ENCODE data around the gene PLAAT4.

The PLAAT4 gene

DNA sequence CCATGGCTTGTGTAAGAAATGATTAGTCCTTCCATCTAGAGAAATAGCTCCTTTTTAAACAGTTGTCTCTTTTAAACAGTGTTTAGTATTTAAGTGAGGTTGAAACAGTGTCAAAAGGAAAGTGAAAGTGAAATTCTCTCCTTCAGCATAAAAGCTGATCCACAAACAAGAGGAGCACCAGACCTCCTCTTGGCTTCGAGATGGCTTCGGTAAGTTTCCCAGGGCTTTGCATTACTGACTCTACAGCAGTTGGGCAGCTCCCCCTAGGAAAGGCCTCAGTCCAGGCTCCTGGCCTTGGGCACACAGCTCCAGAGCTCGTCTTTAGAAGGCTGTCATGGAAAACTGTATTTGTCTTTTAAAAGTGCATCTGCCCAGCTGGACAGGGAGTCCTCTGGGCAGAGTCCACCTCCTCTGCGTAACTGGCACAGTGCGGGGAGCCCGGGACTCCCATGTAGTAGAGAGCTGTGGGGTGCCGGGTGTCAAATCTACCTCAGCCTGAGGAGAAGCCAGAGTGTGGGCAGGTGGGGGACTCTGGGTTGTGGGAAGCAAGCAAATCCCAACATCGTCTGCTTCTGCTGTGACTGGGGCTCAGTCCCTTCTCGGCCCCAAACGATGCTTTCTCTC, at the start of gene PLAAT4:
PLAAT4 (plus strand) TSS at position 140 of the 624 bp plus-strand sequence; CDS start at position 201, 61 bp downstream.
- peak; percentile 35 to 74 for DNase-seq

DNA sequence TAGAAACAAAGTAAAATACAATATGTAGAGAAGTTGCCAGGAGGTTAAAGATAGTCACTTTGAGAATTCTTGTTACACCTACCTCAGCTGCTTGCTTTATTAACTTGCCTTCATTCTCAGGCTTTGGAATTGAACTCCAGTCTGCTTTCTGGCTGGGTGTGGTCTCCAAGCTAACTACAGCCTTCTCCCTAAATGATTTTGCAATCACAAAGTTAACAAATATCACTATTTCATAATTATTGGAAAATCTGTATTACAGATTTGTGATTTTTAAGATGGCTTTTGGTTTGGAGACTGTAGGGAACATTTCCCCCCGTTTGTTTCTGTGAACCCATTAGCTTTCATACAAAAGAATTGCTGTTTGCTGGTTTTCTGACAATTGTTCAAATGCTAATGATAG, 47.8 kb upstream of the PLAAT4 start:
- DNase-seq = no peak

DNA sequence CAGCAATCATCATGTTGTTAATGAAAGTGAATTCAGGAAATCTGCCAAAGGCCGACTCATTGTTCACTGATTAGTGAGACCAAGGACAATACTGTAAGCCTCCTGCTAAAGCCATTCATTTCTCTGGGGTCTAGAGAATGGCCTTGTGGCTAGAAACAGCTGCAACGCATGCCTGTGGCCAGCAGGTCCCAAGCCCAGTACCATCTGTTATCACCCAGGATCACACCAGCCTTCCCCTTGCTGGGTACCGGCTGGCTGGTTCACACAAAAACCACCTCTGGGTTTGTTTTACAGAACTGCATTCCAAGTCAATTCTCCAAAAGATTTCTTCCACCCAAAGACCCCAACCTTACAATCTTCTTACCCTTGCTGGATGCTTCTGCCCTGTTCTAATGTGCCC, 46.7 kb upstream of the PLAAT4 start:
- DNase-seq = no peak

DNA sequence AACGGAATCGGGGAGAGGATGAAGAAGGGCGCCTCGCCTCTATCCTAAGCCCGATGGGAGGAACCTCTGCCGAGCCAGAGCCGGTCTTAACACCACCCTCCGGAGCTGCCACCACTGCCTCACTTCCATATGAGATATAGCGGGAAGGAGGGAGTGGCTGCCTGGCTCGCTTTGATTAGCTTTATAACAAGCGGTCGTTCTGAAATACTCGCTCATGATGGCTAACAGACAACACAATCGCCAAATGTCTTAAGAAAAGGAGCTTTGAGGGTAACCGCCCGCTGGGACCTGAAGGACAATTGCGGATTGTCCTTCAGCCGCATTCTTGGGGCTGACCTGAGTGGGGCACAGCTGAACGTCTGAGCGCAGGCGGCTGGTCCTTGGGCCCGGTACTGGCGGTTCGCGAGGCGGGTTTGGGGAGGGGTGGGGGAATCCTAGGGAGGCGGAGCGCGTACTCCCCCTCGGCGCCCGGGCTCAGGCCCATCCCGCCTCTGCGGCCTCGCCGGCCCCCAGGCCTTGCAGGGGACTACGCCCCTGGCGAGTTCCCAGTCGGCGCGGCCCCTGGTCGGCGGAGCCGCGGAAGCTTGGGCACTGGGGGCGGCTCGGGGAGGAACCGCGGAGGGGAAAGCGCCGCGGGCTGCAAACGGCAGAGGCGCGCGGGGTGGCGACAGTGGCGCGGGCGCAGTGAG, 45.9 kb upstream of the PLAAT4 start, which contains the start of gene PLAAT5:
PLAAT5 (minus strand) TSS at position 617 of the 689 bp plus-strand sequence; CDS start at position 484, 133 bp downstream.
- DNase-seq = no peak

DNA sequence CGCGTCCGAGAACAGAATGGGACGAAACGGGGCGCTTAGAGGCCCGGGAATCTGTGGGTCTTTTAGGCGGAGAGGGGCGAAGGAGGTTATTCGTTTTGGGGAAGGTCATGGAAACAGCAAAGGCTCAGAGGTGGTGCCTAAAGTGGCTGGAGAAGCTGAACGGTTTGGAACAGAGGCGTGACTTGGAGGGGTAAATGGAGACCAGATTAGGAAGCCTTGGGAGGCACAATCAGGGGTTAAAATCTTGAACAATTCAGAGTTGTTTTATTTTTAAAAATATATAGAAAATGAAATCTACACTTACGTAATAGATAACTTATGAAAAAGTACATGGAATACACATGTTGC, 45.4 kb upstream of the PLAAT4 start:
- no peak for DNase-seq

DNA sequence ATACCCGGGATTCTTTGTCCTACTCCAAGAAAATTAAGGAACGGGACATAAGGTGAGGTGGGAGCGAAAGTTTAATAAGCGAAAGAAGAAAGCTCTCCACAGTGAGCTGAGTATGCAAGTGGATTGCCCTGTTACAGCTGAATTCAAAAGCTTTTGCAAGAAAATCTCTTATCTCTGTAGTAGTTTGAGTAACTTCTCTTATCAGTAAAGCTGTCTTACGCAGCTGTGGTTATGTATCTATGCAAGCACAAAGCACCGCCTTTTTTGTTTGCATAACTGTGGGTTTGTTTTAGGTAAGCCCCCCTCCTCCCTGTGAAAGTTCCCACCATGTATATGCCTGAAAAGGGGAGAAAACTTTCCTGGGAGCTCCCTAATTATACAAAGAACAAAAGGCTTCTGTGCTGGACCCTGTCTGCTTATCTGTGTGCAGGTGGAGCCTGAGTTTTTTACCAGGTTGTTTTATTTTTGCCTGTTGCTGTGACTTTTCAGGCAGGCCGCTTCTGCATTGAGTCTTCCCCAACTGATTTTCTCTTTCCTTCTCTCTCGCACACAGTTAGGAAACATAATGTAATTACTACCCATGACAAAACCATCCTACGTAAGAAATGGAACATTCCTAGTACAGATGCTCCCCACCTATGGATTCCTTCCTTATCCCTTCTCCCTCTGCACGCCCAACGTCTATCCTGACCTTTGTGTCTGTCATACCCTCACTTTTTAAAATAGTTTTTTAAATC, 44.8 kb upstream of the PLAAT4 start:
- DNase-seq = no peak

DNA sequence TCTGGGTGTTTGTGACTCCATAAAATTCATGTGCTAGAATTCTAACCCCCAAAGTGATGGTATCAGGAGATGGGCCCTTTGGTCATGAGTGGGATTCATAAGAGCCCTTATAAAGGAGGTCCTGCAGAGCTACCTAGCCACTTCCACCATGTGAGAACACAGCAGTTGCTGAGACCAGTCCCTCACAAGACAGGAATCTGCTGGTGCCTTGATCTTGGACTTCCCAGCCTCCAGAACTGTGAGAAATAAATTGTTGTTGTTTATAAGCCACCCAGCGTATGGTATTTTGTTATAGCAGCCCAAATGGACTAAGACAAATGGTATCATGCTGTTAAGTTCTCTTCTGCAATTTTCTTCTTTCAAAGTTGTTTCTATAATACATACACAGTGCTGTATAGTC, 44.2 kb upstream of the PLAAT4 start:
- no peak for DNase-seq

GRCh38 chr11:63493127-63493526, 43.5 kb upstream of the PLAAT4 start:
- DNase-seq = no peak

- no peak for DNase-seq
Measured at GRCh38 chr11:63494975-63495374, 41.6 kb upstream of the PLAAT4 start.

DNA sequence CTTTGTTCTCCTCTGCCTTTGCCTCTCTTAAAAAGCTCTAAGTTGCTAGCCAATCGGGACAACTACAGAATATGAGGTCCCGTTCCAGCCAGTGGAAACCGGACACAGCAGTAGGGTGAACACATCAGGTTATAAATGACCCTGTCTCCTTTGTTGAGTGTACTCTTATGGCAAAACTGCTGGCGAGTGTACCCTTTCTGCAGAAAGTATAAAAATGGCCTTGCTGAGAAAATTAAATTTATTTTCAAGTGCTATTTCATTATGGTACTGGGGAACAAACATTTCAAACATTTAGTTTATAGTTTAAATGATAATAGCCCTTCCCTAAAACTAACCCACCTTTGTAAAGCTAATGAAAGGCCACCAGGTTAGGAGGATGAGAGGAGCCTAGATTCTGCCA, 36.7 kb upstream of the PLAAT4 start:
- no peak for DNase-seq

DNA sequence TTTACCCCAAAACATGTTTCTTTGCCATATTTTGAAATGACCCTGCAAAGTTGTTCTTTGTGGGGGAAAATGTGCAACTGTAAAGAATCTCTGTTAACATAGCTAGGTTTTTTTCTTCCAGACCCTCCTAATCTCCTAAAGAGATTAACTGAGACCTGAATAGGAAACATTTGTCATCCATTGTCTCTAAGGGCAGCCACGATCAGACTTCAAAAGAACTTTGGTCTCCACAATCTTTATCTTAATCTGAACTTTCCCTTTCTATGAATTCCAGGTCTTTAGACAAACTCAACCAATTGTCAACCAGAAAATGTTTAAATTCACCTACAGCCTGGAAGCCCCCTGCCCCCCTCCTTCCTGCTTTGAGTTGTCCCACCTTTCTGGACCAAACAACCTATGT, 35.4 kb upstream of the PLAAT4 start:
- no peak for DNase-seq

DNA sequence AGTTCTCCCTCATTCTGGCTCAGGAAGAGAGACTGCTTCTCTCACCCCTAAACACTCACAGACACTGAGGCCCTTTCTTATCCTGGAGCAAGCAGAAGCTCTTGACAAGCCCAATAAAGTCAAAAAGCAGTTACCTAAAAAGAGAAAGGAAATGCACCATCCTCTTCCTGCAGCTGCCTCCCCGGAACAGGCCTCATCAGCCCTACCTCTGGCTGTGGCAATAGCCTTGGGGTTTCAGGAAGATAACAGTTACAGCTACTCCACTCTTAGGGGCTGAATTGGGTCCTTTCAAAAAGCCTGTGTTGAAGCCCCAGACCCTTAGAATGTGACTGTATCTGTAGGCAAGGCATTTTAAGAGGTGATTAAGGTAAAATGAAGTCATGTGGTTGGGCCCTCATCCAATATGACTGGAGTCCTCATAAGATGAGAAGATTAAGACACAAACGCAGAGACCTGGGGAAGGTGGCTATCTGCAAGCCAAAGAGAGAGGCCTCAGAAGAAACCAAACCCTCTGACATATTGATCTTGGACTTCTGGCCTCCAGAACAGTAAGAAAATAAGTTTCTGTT, 34.3 kb upstream of the PLAAT4 start:
- DNase-seq = no peak

DNA sequence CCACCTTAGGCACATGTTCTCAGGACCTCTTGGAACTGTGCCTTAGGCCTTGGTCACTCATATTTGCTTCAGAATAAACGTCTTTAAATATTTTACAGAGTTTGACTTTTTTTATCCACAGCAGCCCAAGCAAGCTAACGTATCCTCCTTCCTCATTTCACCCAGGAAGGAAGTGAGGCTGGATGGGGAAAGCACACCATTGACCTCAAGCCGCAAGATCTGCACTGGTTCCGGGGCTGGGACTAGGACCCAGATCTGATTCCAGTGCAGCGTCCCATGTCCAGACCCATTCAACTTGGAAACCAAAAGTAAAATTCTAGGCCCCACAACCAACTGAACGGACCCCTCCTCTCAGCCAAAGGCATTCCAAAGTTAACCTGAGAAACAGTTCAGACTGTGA, 33.1 kb upstream of the PLAAT4 start:
- peak in 1 of 2 donors; percentile 46 for DNase-seq

- DNase-seq = no peak
Measured at GRCh38 chr11:63504054-63504453, 32.6 kb upstream of the PLAAT4 start.

GRCh38 chr11:63504933-63505586, 31.5 kb upstream of the PLAAT4 start:
- DNase-seq = no peak

- DNase-seq = no peak
Measured at GRCh38 chr11:63505857-63506528, 30.6 kb upstream of the PLAAT4 start, which contains the start of gene LGALS12. Gene LGALS12 (plus strand): TSS chr11:63506084. CDS start chr11:63506459, 375 bp downstream.

DNA sequence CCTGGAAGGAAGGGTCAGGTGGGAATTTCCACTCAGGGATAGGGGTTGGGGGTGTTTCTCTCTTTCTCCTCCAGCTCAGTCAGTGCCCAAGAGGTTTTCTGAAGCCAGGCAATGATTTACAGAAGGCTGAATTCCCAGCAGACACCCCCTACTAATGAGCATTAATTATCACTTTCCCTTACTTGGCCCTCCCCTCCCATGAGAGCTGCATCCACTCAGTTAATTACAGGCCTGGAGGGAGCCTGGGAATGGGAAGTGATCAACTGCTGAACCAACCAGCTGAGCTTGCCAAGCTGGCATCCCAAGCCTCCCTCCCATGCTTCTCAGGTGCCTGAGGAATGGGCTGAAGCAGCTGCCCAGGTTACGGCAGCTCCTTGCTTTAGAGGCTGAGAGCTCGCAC, 29.7 kb upstream of the PLAAT4 start:
- DNase-seq = no peak

DNA sequence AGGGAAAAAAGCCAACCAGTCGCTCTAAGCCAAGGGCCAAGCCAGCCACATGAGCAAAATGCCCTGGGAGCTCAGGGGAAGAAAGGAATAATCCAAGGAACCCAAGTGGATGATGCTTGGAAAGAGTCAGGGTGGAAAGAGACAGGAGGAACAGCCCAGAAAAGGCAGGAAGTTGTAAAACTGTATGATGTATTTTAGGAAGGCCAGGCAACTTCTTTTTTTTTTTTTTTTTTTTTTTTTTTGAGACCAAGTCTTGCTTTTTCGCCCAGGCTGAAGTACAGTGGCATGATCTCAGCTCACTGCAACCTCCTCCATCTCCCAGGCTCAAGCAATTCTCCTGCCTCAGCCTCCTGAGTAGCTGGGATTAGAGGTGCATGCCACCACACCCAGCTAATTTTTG, 29.1 kb upstream of the PLAAT4 start:
- DNase-seq = no peak

DNA sequence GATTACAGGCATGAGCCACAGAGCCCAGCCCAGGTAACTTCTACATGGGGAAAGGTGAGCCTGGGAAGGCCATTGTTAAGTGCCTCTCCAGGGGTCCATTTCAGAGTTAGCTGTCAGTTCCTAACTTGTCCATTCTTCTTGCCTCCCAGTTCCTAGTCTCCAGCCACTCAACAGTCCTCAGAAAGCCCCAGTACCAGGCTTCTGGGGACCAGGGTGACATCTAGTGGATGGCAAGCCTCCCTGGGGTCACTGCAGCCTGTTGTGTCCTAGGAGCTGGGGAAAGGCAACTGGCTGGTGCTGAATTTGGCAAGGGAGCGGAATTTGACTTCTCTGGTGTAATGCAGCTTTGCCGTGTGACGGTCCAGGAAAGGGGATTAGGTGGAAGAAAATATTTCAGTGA, 28.6 kb upstream of the PLAAT4 start:
- no peak for DNase-seq

DNA sequence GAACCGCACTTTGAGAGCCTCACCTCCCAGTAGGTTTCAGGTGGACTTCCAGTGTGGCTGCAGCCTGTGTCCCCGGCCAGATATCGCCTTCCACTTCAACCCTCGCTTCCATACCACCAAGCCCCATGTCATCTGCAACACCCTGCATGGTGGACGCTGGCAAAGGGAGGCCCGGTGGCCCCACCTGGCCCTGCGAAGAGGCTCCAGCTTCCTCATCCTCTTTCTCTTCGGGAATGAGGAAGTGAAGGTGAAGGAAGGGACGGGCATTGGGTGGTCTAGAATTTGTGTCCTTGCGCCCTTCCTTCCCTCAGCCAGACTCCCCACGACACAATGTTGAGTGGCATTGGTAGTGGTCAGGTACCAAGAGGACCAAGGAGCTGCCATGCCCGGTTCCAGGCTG, 27.9 kb upstream of the PLAAT4 start:
- DNase-seq = no peak

DNA sequence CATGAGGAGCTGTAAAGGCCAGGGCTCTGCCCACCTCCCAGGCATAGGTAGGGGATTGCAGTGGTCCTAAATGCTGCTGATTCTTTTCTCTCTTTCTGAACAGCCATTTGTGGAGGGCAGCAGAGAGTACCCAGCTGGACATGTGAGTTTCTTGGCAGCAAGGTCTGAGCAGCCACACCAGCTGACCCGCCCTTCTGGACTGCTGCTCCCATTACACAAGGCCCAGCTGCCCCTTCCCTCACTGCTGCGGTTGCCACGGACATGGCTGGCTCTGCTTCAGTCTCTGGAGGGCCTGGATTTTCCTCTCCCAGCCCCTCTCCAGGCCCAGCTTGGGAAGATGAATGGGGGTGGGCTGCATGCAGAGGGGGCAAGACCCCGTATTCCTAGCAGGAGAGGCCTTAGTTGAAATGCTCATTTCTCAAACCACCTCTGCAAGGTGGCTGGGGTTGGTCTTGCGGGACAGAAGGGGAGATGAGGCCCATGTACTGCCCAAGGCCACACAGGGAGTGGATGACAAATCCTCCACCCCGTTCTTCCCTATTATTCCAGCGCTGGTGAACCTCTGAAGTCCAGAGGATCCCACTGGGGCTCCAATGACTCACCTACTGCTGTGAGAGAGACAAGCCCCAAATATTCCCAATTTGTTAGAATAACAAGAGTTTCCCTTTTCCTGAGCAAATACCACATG, 26.1 kb upstream of the PLAAT4 start:
- no peak for DNase-seq
